Neural progenitor cell (in vitro differentiated cells): ENCODE measurements around the gene ELOVL1. TPM values are rescaled to one million over a fixed set of nuclear protein-coding genes. Genes with fewer than 3 reads are reported as not detected.

Source experiments
- DNase-seq: peaks from one replicate; pipeline ENCODE4 v3.0.0-alpha.2; 2016; ENCODE audit warnings: low spot score
- H2AFZ ChIP-seq: fragments of 200-600 bp; sonication (generic); replicated peaks from 2 replicates; pipeline ENCODE4 v1.6.1; 2016; ENCODE audit warnings: antibody characterized with exemption
- H3F3A ChIP-seq: fragments of 200-600 bp; sonication (generic); 2 replicates; pipeline ENCODE4 v1.6.1; 2016; ENCODE audit warnings: antibody characterized with exemption, low read depth
- H3K27ac ChIP-seq: fragments of 200-600 bp; sonication (generic); 2 replicates; pipeline ENCODE4 v1.5.1; 2016; ENCODE audit warnings: mild to moderate bottlenecking
- H3K27me3 ChIP-seq: fragments of 200-600 bp; sonication (generic); 2 replicates; pipeline ENCODE4 v1.6.1; 2016; ENCODE audit warnings: mild to moderate bottlenecking, moderate library complexity
- H3K36me3 ChIP-seq: fragments of 200-600 bp; sonication (generic); 2 replicates; pipeline ENCODE4 v1.5.1; 2016
- H3K4me1 ChIP-seq: fragments of 200-600 bp; sonication (generic); 2 replicates; pipeline ENCODE4 v1.6.1; 2016; ENCODE audit warnings: mixed run types
- H3K4me2 ChIP-seq: fragments of 200-600 bp; sonication (generic); 2 replicates; pipeline ENCODE4 v1.6.1; 2016
- H3K4me3 ChIP-seq: fragments of 200-600 bp; sonication (generic); 2 replicates; pipeline ENCODE4 v1.5.1; 2016
- H3K79me2 ChIP-seq: fragments of 200-600 bp; sonication (generic); 2 replicates; pipeline ENCODE4 v1.6.1; 2016; ENCODE audit warnings: low read depth
- H3K9ac ChIP-seq: fragments of 200-600 bp; sonication (generic); 2 replicates; pipeline ENCODE4 v1.6.1; 2016
- H3K9me3 ChIP-seq: fragments of 200-600 bp; sonication (generic); 2 replicates; pipeline ENCODE4 v1.5.1; 2016; ENCODE audit warnings: low read depth
- H4K20me1 ChIP-seq: fragments of 200-600 bp; sonication (generic); 2 replicates; pipeline ENCODE4 v1.6.1; 2016; ENCODE audit warnings: low read depth
- H3K27ac Mint-ChIP-seq: 3 replicates; pipeline ENCODE4 v1.8.0; 2021; ENCODE audit warnings: mixed read lengths
- H3K27me3 Mint-ChIP-seq: 2 replicates; pipeline ENCODE4 v1.8.0; 2022; ENCODE audit warnings: low read depth, mild to moderate bottlenecking, inconsistent platforms, moderate library complexity, mixed read lengths; ENCODE audit not compliant: insufficient read depth
- H3K36me3 Mint-ChIP-seq: 3 replicates; pipeline ENCODE4 v1.8.0; 2021; ENCODE audit warnings: mixed read lengths
- H3K4me1 Mint-ChIP-seq: 3 replicates; pipeline ENCODE4 v1.8.0; 2021; ENCODE audit warnings: mixed read lengths
- H3K4me3 Mint-ChIP-seq: 3 replicates; pipeline ENCODE4 v1.8.0; 2021; ENCODE audit warnings: mild to moderate bottlenecking, moderate library complexity, mixed read lengths
- H3K9me3 Mint-ChIP-seq: 3 replicates; pipeline ENCODE4 v1.8.0; 2020; ENCODE audit warnings: mixed read lengths
- EZH2 ChIP-seq: fragments of 200-600 bp; sonication (generic); IDR thresholded peaks from 2 replicates; pipeline ENCODE4 v1.6.1; 2017; ENCODE audit warnings: antibody characterized with exemption, mild to moderate bottlenecking, moderate library complexity
- EZH2phosphoT487 ChIP-seq: fragments of 200-600 bp; sonication (generic); IDR thresholded peaks from 2 replicates; pipeline ENCODE4 v1.6.1; 2017; ENCODE audit warnings: antibody characterized with exemption
- total RNA-seq: library from RNA; depleted of rRNA; stranded (reverse); fragments of >200 nt; gene quantifications from 2 replicates; pipeline ENCODE4 v1.2.3, GENCODE V29; 2015; ENCODE audit warnings: low replicate concordance
- TF ChIP-seq, protein P1 (sequence below): fragments of 200-600 bp; sonication (generic); IDR thresholded peaks from 2 replicates; pipeline ENCODE4 v1.5.1; 2017; ENCODE audit warnings: antibody characterized with exemption, mild to moderate bottlenecking

Gene ELOVL1
- total RNA-seq, 1 donor from 2014 or later = 5.6 TPM

GRCh38 chr1:43359696-43360095 lies 8.1 kb downstream of the ELOVL1 start:
- no peaks in the 10 kb centered on the region for H3K9me3 ChIP-seq
- no peak for TF ChIP-seq EZH2phosphoT487
- TF ChIP-seq, protein P1, sequence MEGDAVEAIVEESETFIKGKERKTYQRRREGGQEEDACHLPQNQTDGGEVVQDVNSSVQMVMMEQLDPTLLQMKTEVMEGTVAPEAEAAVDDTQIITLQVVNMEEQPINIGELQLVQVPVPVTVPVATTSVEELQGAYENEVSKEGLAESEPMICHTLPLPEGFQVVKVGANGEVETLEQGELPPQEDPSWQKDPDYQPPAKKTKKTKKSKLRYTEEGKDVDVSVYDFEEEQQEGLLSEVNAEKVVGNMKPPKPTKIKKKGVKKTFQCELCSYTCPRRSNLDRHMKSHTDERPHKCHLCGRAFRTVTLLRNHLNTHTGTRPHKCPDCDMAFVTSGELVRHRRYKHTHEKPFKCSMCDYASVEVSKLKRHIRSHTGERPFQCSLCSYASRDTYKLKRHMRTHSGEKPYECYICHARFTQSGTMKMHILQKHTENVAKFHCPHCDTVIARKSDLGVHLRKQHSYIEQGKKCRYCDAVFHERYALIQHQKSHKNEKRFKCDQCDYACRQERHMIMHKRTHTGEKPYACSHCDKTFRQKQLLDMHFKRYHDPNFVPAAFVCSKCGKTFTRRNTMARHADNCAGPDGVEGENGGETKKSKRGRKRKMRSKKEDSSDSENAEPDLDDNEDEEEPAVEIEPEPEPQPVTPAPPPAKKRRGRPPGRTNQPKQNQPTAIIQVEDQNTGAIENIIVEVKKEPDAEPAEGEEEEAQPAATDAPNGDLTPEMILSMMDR = no peak
- TF ChIP-seq EZH2 = no peak
- no peak overlapping the region for H3K27ac Mint-ChIP-seq
- peaks cover 34% of the 10 kb centered on the region for H3K79me2 ChIP-seq
- peak overlapping the region; percentile 70 for H3K4me3 ChIP-seq
- H2AFZ ChIP-seq = no peak overlapping the region
- peaks cover 18% of the 10 kb centered on the region for H3K4me1 ChIP-seq
- H3K4me1 Mint-ChIP-seq = peaks cover 46% of the 10 kb centered on the region
- peak overlapping the region; percentile 96 for H3K4me2 ChIP-seq
- H4K20me1 ChIP-seq = peaks cover 37% of the 10 kb centered on the region
- no peaks in the 10 kb centered on the region for H3K9me3 Mint-ChIP-seq
- no peaks in the 10 kb centered on the region for H3K27me3 ChIP-seq
- DNase-seq = no peak
- H3K9ac ChIP-seq = peak overlapping the region; percentile 95
- H3K36me3 Mint-ChIP-seq = peaks cover 35% of the 10 kb centered on the region
- H3K27me3 Mint-ChIP-seq = peaks cover 3% of the 10 kb centered on the region
- H3K36me3 ChIP-seq = peaks cover 14% of the 10 kb centered on the region
- H3K27ac ChIP-seq = no peak overlapping the region
- peak overlapping the region; percentile 98 for H3K4me3 Mint-ChIP-seq
- peaks cover 38% of the 10 kb centered on the region for H3F3A ChIP-seq

- Histone ChIP-seq H3K4me2 (peak within 1 kb of the TSS; percentile 96), H3K36me3 (peaks cover 14% of the 10 kb centered on the region), H3K79me2 (peaks cover 34% of the 10 kb centered on the region), H4K20me1 (peaks cover 37% of the 10 kb centered on the region), H2AFZ (peak within 1 kb of the TSS; percentile 54), H3K9me3 (no peaks in the 10 kb centered on the region), H3F3A (peaks cover 38% of the 10 kb centered on the region), H3K4me3 (peak within 1 kb of the TSS; percentile 70), H3K4me1 (peaks cover 18% of the 10 kb centered on the region), H3K27ac (peak within 1 kb of the TSS; percentile 85), H3K9ac (peak within 1 kb of the TSS; percentile 95), H3K27me3 (no peaks in the 10 kb centered on the region)
- H3K36me3 Mint-ChIP-seq = peaks cover 28% of the 10 kb centered on the region
- peak; percentile 100 for DNase-seq
- H3K27ac Mint-ChIP-seq = peak within 1 kb of the TSS; percentile 96
- no peaks in the 10 kb centered on the region for H3K9me3 Mint-ChIP-seq
- H3K4me1 Mint-ChIP-seq = peaks cover 46% of the 10 kb centered on the region
- H3K27me3 Mint-ChIP-seq = peaks cover 3% of the 10 kb centered on the region
- no peak for TF ChIP-seq EZH2
- TF ChIP-seq, protein P1 = no peak
- TF ChIP-seq EZH2phosphoT487 = no peak
- H3K4me3 Mint-ChIP-seq = peak within 1 kb of the TSS; percentile 98
These were observed 8.8 kb downstream of the ELOVL1 start, which contains the start of gene CDC20 for GRCh38 chr1:43358746-43359693. Gene CDC20, plus strand, starts transcription at chr1:43358981. Its CDS starts 235 bp downstream, at chr1:43359216.

- Mint-ChIP-seq H3K4me3 (peak overlapping the region; percentile 98), H3K27ac (peak overlapping the region; percentile 96), H3K36me3 (peaks cover 26% of the 10 kb centered on the region), H3K9me3 (no peaks in the 10 kb centered on the region), H3K27me3 (peaks cover 3% of the 10 kb centered on the region), H3K4me1 (peaks cover 44% of the 10 kb centered on the region)
- Histone ChIP-seq H3K27me3 (no peaks in the 10 kb centered on the region), H3K9me3 (no peaks in the 10 kb centered on the region), H3K4me1 (peaks cover 18% of the 10 kb centered on the region), H2AFZ (peak overlapping the region; percentile 54), H3K79me2 (peaks cover 34% of the 10 kb centered on the region), H3F3A (peaks cover 30% of the 10 kb centered on the region), H3K4me3 (peak overlapping the region; percentile 70), H3K27ac (peak overlapping the region; percentile 85), H4K20me1 (peaks cover 37% of the 10 kb centered on the region), H3K4me2 (peak overlapping the region; percentile 75), H3K36me3 (peaks cover 14% of the 10 kb centered on the region), H3K9ac (peak overlapping the region; percentile 76)
- peak; percentile 75 for DNase-seq
- TF ChIP-seq, protein P1 = peak; percentile 64
- TF ChIP-seq EZH2 (peak; percentile 31), EZH2phosphoT487 (no peak)
These were observed 9.6 kb downstream of the ELOVL1 start for GRCh38 chr1:43358121-43358745.
